Activated CD4-positive, alpha-beta memory T cell treated with anti-CD3 and anti-CD28 coated beads, Interleukin-2, amount 10 ng/mL, durations not matched to agents 7 days and 5 days (primary cell): ENCODE results near the gene C2orf42. TPM values are rescaled to one million over a fixed set of nuclear protein-coding genes. Genes with fewer than 3 reads are reported as not detected.
"Not testable (repeated sequence)": the region's sequence is repeated elsewhere in the genome, so short reads cannot be mapped to it uniquely, and the experiment has no call there.

ENCODE experiments used
- CTCF ChIA-PET: fragments of 350-600 bp; sonication (Branson Sonifier 250); formaldehyde crosslinking; loops from one replicate; lab custom pipeline; 2021; ENCODE audit warnings: antibody characterized with exemption, inconsistent platforms; lab: Charles Lee
- POLR2A ChIA-PET: fragments of 350-600 bp; sonication (Branson Sonifier 250); formaldehyde crosslinking; loops from one replicate; lab custom pipeline; 2021; ENCODE audit warnings: antibody characterized with exemption; lab: Charles Lee
- DNase-seq: peaks from one replicate; pipeline ENCODE4 v3.0.0-alpha.2; 2020
- H3K27ac Mint-ChIP-seq: one replicate; pipeline ENCODE4 v1.8.0; 2021; ENCODE audit warnings: mild to moderate bottlenecking, mixed read lengths
- H3K27me3 Mint-ChIP-seq: one replicate; pipeline ENCODE4 v1.8.0; 2021; ENCODE audit warnings: mixed read lengths
- H3K36me3 Mint-ChIP-seq: one replicate; pipeline ENCODE4 v1.8.0; 2021; ENCODE audit warnings: low read depth, mixed read lengths
- H3K4me1 Mint-ChIP-seq: one replicate; pipeline ENCODE4 v1.8.0; 2021; ENCODE audit warnings: mixed read lengths
- H3K4me3 Mint-ChIP-seq: one replicate; pipeline ENCODE4 v1.8.0; 2021; ENCODE audit warnings: mild to moderate bottlenecking, mixed read lengths
- H3K9me3 Mint-ChIP-seq: one replicate; pipeline ENCODE4 v1.8.0; 2021; ENCODE audit warnings: mixed read lengths
- total RNA-seq, 2 experiments: library from RNA; stranded (reverse); gene quantifications; one replicate each; pipeline ENCODE4 v1.2.3, GENCODE V29; 2021

C2orf42 gene
- total RNA-seq, 2 experiments from 2014 or later = 28.8 to 32.2 TPM

- Mint-ChIP-seq H3K27me3 (no peaks in the 10 kb centered on the region), H3K36me3 (peaks cover 4% of the 10 kb centered on the region), H3K4me3 (peak overlapping the region; percentile 80), H3K27ac (peak overlapping the region; percentile 99), H3K4me1 (peaks cover 72% of the 10 kb centered on the region), H3K9me3 (no peaks in the 10 kb centered on the region)
- DNase-seq = peak; percentile 72
- ChIA-PET POLR2A (interaction anchor here (1.1 to 23.3 kb wide), 13 partner anchors 9 to 498 kb away, joined by 5 to 856 read pairs (median 46); partner anchors contain the start of genes AAK1, C2orf42, MXD1 and PCBP1), CTCF (interaction anchor here (0.9 to 13.1 kb wide), 9 partner anchors 8 to 228 kb away, joined by 3 to 147 read pairs (median 12); partner anchors contain the start of genes MXD1 and PCBP1)
Observed at GRCh38 chr2:70141212-70141901, 49.5 kb downstream of the C2orf42 start.

- ChIA-PET POLR2A (interaction anchor here (3.4 to 23.3 kb wide), 8 partner anchors 9 to 228 kb away, joined by 39 to 856 read pairs (median 72); partner anchors contain the start of genes MXD1, PCBP1 and SNRPG), CTCF (interaction anchor here (0.6 to 13.1 kb wide), 7 partner anchors 8 to 227 kb away, joined by 3 to 147 read pairs (median 10); partner anchors contain the start of genes MXD1 and PCBP1)
- H3K27ac Mint-ChIP-seq = peak overlapping the region; percentile 99
Observed at GRCh38 chr2:70140791-70141211, 50.0 kb downstream of the C2orf42 start.

GRCh38 chr2:70134323-70134983, 56.4 kb downstream of the C2orf42 start:
- H3K9me3 Mint-ChIP-seq, DNase-seq, H3K4me3 Mint-ChIP-seq, H3K27me3 Mint-ChIP-seq, H3K36me3 Mint-ChIP-seq: not testable (repeated sequence)
- Mint-ChIP-seq H3K4me1 (peaks cover 78% of the 10 kb centered on the region), H3K27ac (peak overlapping the region; percentile 94)
- CTCF ChIA-PET = interaction anchor here (3.4 to 13.1 kb wide), 4 partner anchors 8 to 220 kb away, joined by 26 to 147 read pairs (median 53); partner anchors contain the start of genes MXD1 and PCBP1
- POLR2A ChIA-PET = interaction anchor here (1.0 to 23.3 kb wide), 18 partner anchors 8 to 220 kb away, joined by 3 to 856 read pairs (median 12); partner anchors contain the start of genes C2orf42, MXD1, PCBP1 and SNRPG

More at GRCh38 chr2:70140791-70141211, 50.0 kb downstream of the C2orf42 start:
- Mint-ChIP-seq H3K27me3 (no peaks in the 10 kb centered on the region), H3K9me3 (no peaks in the 10 kb centered on the region), H3K4me3 (peak overlapping the region; percentile 80), H3K36me3 (peaks cover 4% of the 10 kb centered on the region), H3K4me1 (peaks cover 71% of the 10 kb centered on the region)
- no peak for DNase-seq

GRCh38 chr2:70133491-70134322, 57.1 kb downstream of the C2orf42 start:
- Mint-ChIP-seq H3K36me3 (peaks cover 4% of the 10 kb centered on the region), H3K4me3 (peak overlapping the region; percentile 72), H3K27ac (peak overlapping the region; percentile 94), H3K27me3 (no peaks in the 10 kb centered on the region), H3K9me3 (no peaks in the 10 kb centered on the region), H3K4me1 (peaks cover 74% of the 10 kb centered on the region)
- CTCF ChIA-PET = interaction anchor here (0.7 to 13.1 kb wide), 9 partner anchors 9 to 494 kb away, joined by 3 to 147 read pairs (median 9); partner anchors contain the start of genes MXD1 and PCBP1
- DNase-seq = peak; percentile 44
- POLR2A ChIA-PET = interaction anchor here (1.0 to 23.3 kb wide), 19 partner anchors 8 to 489 kb away, joined by 3 to 856 read pairs (median 16); partner anchors contain the start of genes C2orf42, MXD1, PCBP1 and SNRPG

- peak overlapping the region; percentile 94 for H3K27ac Mint-ChIP-seq
- H3K9me3 Mint-ChIP-seq = no peaks in the 10 kb centered on the region
- ChIA-PET CTCF (interaction anchor here (0.7 to 13.1 kb wide), 11 partner anchors 9 to 494 kb away, joined by 3 to 147 read pairs (median 8); partner anchors contain the start of genes MXD1, PCBP1 and SNRPG), POLR2A (interaction anchor here (0.9 to 23.3 kb wide), 17 partner anchors 7 to 489 kb away, joined by 3 to 856 read pairs (median 17); partner anchors contain the start of genes C2orf42, MXD1, PCBP1 and PCYOX1)
- H3K36me3 Mint-ChIP-seq = peaks cover 4% of the 10 kb centered on the region
- no peaks in the 10 kb centered on the region for H3K27me3 Mint-ChIP-seq
- no peak for DNase-seq
- H3K4me3 Mint-ChIP-seq = peak overlapping the region; percentile 72
- H3K4me1 Mint-ChIP-seq = peaks cover 76% of the 10 kb centered on the region
Observed at GRCh38 chr2:70133127-70133452, 57.7 kb downstream of the C2orf42 start.

- Mint-ChIP-seq H3K4me1 (peaks cover 76% of the 10 kb centered on the region), H3K36me3 (peaks cover 1% of the 10 kb centered on the region), H3K27me3 (no peaks in the 10 kb centered on the region), H3K27ac (peak overlapping the region; percentile 94), H3K4me3 (peak overlapping the region; percentile 72), H3K9me3 (no peaks in the 10 kb centered on the region)
- peak; percentile 53 for DNase-seq
- POLR2A ChIA-PET = interaction anchor here (0.6 to 23.3 kb wide), 15 partner anchors 7 to 488 kb away, joined by 3 to 856 read pairs (median 18); partner anchors contain the start of genes C2orf42, MXD1, PCBP1 and PCYOX1
- CTCF ChIA-PET = interaction anchor here (0.7 to 13.1 kb wide), 11 partner anchors 9 to 493 kb away, joined by 3 to 147 read pairs (median 8); partner anchors contain the start of genes MXD1, PCBP1 and SNRPG
Observed at GRCh38 chr2:70132244-70133126, 58.3 kb downstream of the C2orf42 start.

GRCh38 chr2:70131344-70132143, 59.3 kb downstream of the C2orf42 start:
- not testable (repeated sequence) for DNase-seq, H3K9me3 Mint-ChIP-seq, H3K36me3 Mint-ChIP-seq, H3K27me3 Mint-ChIP-seq
- POLR2A ChIA-PET = interaction anchor here (0.6 to 23.3 kb wide), 13 partner anchors 6 to 487 kb away, joined by 3 to 856 read pairs (median 21); partner anchors contain the start of genes C2orf42, MXD1, PCBP1 and SNRPG
- Mint-ChIP-seq H3K4me3 (peak overlapping the region; percentile 69), H3K4me1 (peaks cover 80% of the 10 kb centered on the region), H3K27ac (peak overlapping the region; percentile 94)
- CTCF ChIA-PET = interaction anchor here (1.4 to 13.1 kb wide), 6 partner anchors 8 to 162 kb away, joined by 3 to 147 read pairs (median 22); partner anchors contain the start of genes PCBP1 and SNRPG

- no peaks in the 10 kb centered on the region for H3K36me3 Mint-ChIP-seq
- no peaks in the 10 kb centered on the region for H3K9me3 Mint-ChIP-seq
- ChIA-PET CTCF (interaction anchor here (1.5 to 3.1 kb wide), 2 partner anchors 14 to 43 kb away, joined by 3 to 12 read pairs; no protein-coding TSS in a partner anchor), POLR2A (interaction anchor here (1.3 to 23.3 kb wide), 5 partner anchors 8 to 213 kb away, joined by 3 to 496 read pairs (median 197); partner anchors contain the start of genes MXD1 and PCBP1)
- no peaks in the 10 kb centered on the region for H3K27me3 Mint-ChIP-seq
- DNase-seq = no peak
- H3K4me1 Mint-ChIP-seq = peaks cover 79% of the 10 kb centered on the region
- H3K4me3 Mint-ChIP-seq = no peak overlapping the region
- peak overlapping the region; percentile 5 for H3K27ac Mint-ChIP-seq
Observed at GRCh38 chr2:70128005-70128404, 62.8 kb downstream of the C2orf42 start.

GRCh38 chr2:70126413-70126812, 64.4 kb downstream of the C2orf42 start:
- CTCF ChIA-PET = interaction anchor here (0.7 to 6.1 kb wide), 7 partner anchors 9 to 212 kb away, joined by 3 to 70 read pairs (median 3); partner anchors contain the start of gene MXD1
- POLR2A ChIA-PET = interaction anchor here (2.5 to 23.3 kb wide), 9 partner anchors 10 to 211 kb away, joined by 9 to 496 read pairs (median 46); partner anchors contain the start of genes C2orf42, MXD1, PCBP1 and SNRPG

GRCh38 chr2:70125498-70125898, 65.3 kb downstream of the C2orf42 start:
- DNase-seq = no peak
- H3K27me3 Mint-ChIP-seq = no peaks in the 10 kb centered on the region
- ChIA-PET CTCF (interaction anchor here (0.9 to 6.1 kb wide), 8 partner anchors 10 to 211 kb away, joined by 3 to 70 read pairs (median 6); partner anchors contain the start of gene MXD1), POLR2A (interaction anchor here (1.3 to 23.3 kb wide), 11 partner anchors 11 to 211 kb away, joined by 3 to 496 read pairs (median 46); partner anchors contain the start of genes C2orf42, MXD1, PCBP1 and SNRPG)
- no peaks in the 10 kb centered on the region for H3K9me3 Mint-ChIP-seq
- no peaks in the 10 kb centered on the region for H3K36me3 Mint-ChIP-seq
- H3K4me3 Mint-ChIP-seq = peak overlapping the region; percentile 84
- peaks cover 76% of the 10 kb centered on the region for H3K4me1 Mint-ChIP-seq
- peak overlapping the region; percentile 99 for H3K27ac Mint-ChIP-seq

More at GRCh38 chr2:70126413-70126812, 64.4 kb downstream of the C2orf42 start:
- Mint-ChIP-seq H3K27me3 (no peaks in the 10 kb centered on the region), H3K9me3 (no peaks in the 10 kb centered on the region), H3K36me3 (no peaks in the 10 kb centered on the region), H3K4me1 (peaks cover 77% of the 10 kb centered on the region), H3K27ac (peak overlapping the region; percentile 99), H3K4me3 (peak overlapping the region; percentile 84)
- DNase-seq = no peak
